Activated naive CD4-positive, alpha-beta T cell treated with anti-CD3 and anti-CD28 coated beads, Interleukin-2, amount 10 ng/mL, durations not matched to agents 7 days and 5 days (primary cell): Measurements from ENCODE around the gene HNF4A.

Experiments
- CTCF ChIA-PET: fragments of 350-600 bp; sonication (Branson Sonifier 250); formaldehyde crosslinking; loops from one replicate; lab custom pipeline; 2021; ENCODE audit warnings: antibody characterized with exemption; lab: Charles Lee
- DNase-seq: peaks from one replicate; pipeline ENCODE4 v3.0.0-alpha.2; 2020
- H3K27ac Mint-ChIP-seq: one replicate; pipeline ENCODE4 v1.8.0; 2021; ENCODE audit warnings: mild to moderate bottlenecking, moderate library complexity, mixed read lengths
- H3K27me3 Mint-ChIP-seq: one replicate; pipeline ENCODE4 v1.8.0; 2021; ENCODE audit warnings: mild to moderate bottlenecking, mixed read lengths
- H3K36me3 Mint-ChIP-seq: one replicate; pipeline ENCODE4 v1.8.0; 2021; ENCODE audit warnings: mixed read lengths
- H3K4me1 Mint-ChIP-seq: one replicate; pipeline ENCODE4 v1.8.0; 2021; ENCODE audit warnings: mixed read lengths
- H3K4me3 Mint-ChIP-seq: one replicate; pipeline ENCODE4 v1.8.0; 2021; ENCODE audit warnings: mild to moderate bottlenecking, moderate library complexity, mixed read lengths
- H3K9me3 Mint-ChIP-seq: one replicate; pipeline ENCODE4 v1.8.0; 2021; ENCODE audit warnings: mixed read lengths

Gene HNF4A

DNA sequence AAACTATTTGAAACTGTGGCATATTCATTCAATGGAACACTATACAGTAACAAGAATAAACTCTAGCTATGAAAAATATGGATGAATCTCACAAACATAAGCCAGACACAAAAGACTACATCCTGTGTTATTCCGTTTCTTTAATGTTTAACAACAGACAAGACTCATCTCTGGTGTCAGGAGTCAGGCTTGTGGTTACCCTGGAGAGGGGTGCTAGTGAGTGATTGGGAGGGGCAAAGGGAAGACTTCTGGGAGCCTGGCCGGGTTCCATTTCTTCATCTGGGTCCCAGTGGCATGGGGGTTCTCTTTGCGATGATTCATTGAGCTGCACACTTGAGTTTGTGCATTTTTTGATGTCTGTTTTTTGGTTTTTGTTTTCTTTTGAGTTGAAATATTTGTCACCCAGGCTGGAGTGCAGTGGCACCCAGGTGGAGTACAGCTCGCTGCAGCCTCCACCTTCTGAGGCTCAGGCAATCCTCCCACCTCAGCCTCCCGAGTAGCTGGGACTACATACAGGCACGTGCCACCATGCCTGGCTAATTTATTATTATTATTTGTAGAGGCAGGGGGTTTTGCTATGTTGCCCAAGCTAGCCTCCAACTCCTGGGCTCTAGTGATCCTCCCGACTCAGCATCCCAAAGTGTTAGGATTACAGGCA is 98.9 kb downstream of the HNF4A start:
- Mint-ChIP-seq H3K4me1 (no peaks in the 10 kb centered on the region), H3K4me3 (no peak overlapping the region), H3K36me3 (no peaks in the 10 kb centered on the region), H3K27ac (no peak overlapping the region), H3K27me3 (peaks cover 5% of the 10 kb centered on the region), H3K9me3 (no peaks in the 10 kb centered on the region)
- DNase-seq, result no peak
- CTCF ChIA-PET, result no interaction called here

DNA sequence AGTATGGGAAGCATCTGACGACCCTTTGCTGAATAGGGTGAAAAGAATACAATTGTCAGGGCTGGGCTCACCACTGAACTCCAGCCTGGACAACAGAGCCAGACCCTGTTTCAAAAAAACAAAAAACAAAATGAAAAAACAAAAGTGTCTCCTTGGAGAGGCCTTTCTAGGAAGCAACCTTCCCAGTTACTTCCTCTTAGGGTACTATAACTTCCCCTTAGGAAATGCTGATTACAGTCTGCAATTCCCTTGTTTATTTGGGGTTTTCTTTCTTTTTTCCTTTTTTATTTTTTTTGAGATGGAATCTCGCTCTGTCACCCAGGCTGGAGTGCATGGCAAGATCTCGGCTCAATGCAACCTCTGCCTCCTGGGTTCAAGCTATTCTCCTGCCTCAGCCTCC is 99.6 kb downstream of the HNF4A start:
- CTCF ChIA-PET, result no interaction called here
- no peak for DNase-seq
- Mint-ChIP-seq H3K36me3 (no peaks in the 10 kb centered on the region), H3K9me3 (no peaks in the 10 kb centered on the region), H3K4me3 (no peak overlapping the region), H3K27ac (no peak overlapping the region), H3K27me3 (peaks cover 4% of the 10 kb centered on the region), H3K4me1 (no peaks in the 10 kb centered on the region)

DNA sequence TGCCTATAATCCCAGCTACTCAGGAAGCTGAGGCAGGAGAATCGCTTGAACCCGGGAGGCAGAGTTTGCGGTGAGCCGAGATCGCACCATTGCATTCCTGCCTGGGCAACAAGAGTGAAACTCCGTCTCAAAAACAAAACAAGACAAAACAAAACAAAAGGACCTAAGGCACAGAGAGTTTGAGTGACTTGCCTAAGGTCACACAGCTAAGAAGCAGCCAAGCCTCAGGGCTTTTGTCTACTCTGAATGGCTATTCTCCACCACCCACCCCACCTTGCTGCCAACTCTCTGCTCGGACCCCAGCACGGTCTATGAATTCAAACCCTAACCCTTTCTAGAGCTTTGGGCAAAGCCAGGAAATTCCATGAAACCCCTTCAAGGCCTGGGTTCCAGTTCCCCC is 101.1 kb downstream of the HNF4A start:
- Mint-ChIP-seq H3K9me3 (no peaks in the 10 kb centered on the region), H3K4me1 (no peaks in the 10 kb centered on the region), H3K27me3 (no peaks in the 10 kb centered on the region), H3K4me3 (no peak overlapping the region), H3K36me3 (no peaks in the 10 kb centered on the region), H3K27ac (no peak overlapping the region)
- CTCF ChIA-PET, result interaction anchor here (0.6 to 1.3 kb wide), 3 partner anchors 50 to 239 kb away, joined by 3 to 6 read pairs (median 3); no protein-coding TSS in a partner anchor
- no peak for DNase-seq

GRCh38 chr20:44457016-44457415 is 101.5 kb downstream of the HNF4A start:
- Mint-ChIP-seq H3K27ac (no peak overlapping the region), H3K36me3 (no peaks in the 10 kb centered on the region), H3K27me3 (no peaks in the 10 kb centered on the region), H3K9me3 (no peaks in the 10 kb centered on the region), H3K4me1 (no peaks in the 10 kb centered on the region), H3K4me3 (no peak overlapping the region)
- CTCF ChIA-PET, result interaction anchor here (0.6 to 1.3 kb wide), 2 partner anchors 146 to 239 kb away, joined by 3 to 6 read pairs; no protein-coding TSS in a partner anchor
- no peak for DNase-seq

DNA sequence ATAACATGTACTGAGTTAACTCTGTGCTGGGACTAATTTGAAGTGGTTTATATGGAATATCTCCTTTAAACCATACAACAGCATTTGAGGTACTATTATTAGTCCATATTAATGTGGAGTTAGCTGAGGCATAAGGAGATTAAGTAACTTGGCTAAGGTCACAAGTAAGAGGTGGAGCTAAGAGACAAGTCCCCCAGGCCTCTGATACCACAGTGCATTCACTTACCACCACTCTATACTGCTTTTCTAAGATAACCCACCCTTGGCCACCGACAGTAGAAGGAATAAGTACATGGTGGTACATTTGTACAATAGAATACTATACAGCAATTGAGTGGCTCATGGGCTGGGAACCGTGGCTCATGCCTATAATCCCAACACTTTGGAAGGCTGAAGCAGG is 103.8 kb downstream of the HNF4A start:
- Mint-ChIP-seq H3K27me3 (no peaks in the 10 kb centered on the region), H3K4me1 (no peaks in the 10 kb centered on the region), H3K27ac (no peak overlapping the region), H3K36me3 (no peaks in the 10 kb centered on the region), H3K4me3 (no peak overlapping the region), H3K9me3 (no peaks in the 10 kb centered on the region)
- CTCF ChIA-PET, result interaction anchor here (0.8 to 1.0 kb wide), 2 partner anchors 151 to 242 kb away, joined by 3 to 4 read pairs; no protein-coding TSS in a partner anchor
- no peak for DNase-seq

- H3K9me3 Mint-ChIP-seq, result no peaks in the 10 kb centered on the region
- CTCF ChIA-PET, result interaction anchor here (1.2 to 1.3 kb wide), 2 partner anchors 16 to 243 kb away, joined by 3 to 8 read pairs; no protein-coding TSS in a partner anchor
- no peak overlapping the region for H3K27ac Mint-ChIP-seq
These were observed 105.3 kb downstream of the HNF4A start for GRCh38 chr20:44460795-44461141.

GRCh38 chr20:44461142-44461802 is 105.8 kb downstream of the HNF4A start:
- no peaks in the 10 kb centered on the region for H3K4me1 Mint-ChIP-seq
- no peak overlapping the region for H3K4me3 Mint-ChIP-seq
- CTCF ChIA-PET, result interaction anchor here (0.6 to 1.6 kb wide), 7 partner anchors 15 to 1417 kb away, joined by 3 to 8 read pairs (median 4); no protein-coding TSS in a partner anchor
- no peaks in the 10 kb centered on the region for H3K36me3 Mint-ChIP-seq
- H3K27me3 Mint-ChIP-seq, result peaks cover 8% of the 10 kb centered on the region
- no peak for DNase-seq
- no peaks in the 10 kb centered on the region for H3K9me3 Mint-ChIP-seq
- no peak overlapping the region for H3K27ac Mint-ChIP-seq

More at GRCh38 chr20:44460795-44461141, 105.3 kb downstream of the HNF4A start:
- peaks cover 3% of the 10 kb centered on the region for H3K27me3 Mint-ChIP-seq
- H3K36me3 Mint-ChIP-seq, result no peaks in the 10 kb centered on the region
- no peaks in the 10 kb centered on the region for H3K4me1 Mint-ChIP-seq
- no peak for DNase-seq
- no peak overlapping the region for H3K4me3 Mint-ChIP-seq

GRCh38 chr20:44461803-44462174 is 106.3 kb downstream of the HNF4A start:
- H3K27ac Mint-ChIP-seq, result no peak overlapping the region
- H3K4me3 Mint-ChIP-seq, result no peak overlapping the region
- CTCF ChIA-PET, result interaction anchor here (0.6 to 1.6 kb wide), 7 partner anchors 15 to 1416 kb away, joined by 3 to 8 read pairs (median 4); no protein-coding TSS in a partner anchor
- H3K4me1 Mint-ChIP-seq, result no peaks in the 10 kb centered on the region
- H3K36me3 Mint-ChIP-seq, result no peaks in the 10 kb centered on the region
- peaks cover 8% of the 10 kb centered on the region for H3K27me3 Mint-ChIP-seq
- DNase-seq, result no peak
- H3K9me3 Mint-ChIP-seq, result no peaks in the 10 kb centered on the region

GRCh38 chr20:44463466-44463865 is 108.0 kb downstream of the HNF4A start:
- no peak for DNase-seq
- H3K36me3 Mint-ChIP-seq, result no peaks in the 10 kb centered on the region
- CTCF ChIA-PET, result no interaction called here
- no peaks in the 10 kb centered on the region for H3K9me3 Mint-ChIP-seq
- peaks cover 13% of the 10 kb centered on the region for H3K27me3 Mint-ChIP-seq
- H3K4me1 Mint-ChIP-seq, result no peaks in the 10 kb centered on the region
- H3K27ac Mint-ChIP-seq, result no peak overlapping the region
- no peak overlapping the region for H3K4me3 Mint-ChIP-seq

- DNase-seq, result no peak
- Mint-ChIP-seq H3K27ac (no peak overlapping the region), H3K4me1 (no peaks in the 10 kb centered on the region), H3K27me3 (peaks cover 13% of the 10 kb centered on the region), H3K4me3 (no peak overlapping the region), H3K9me3 (no peaks in the 10 kb centered on the region), H3K36me3 (no peaks in the 10 kb centered on the region)
- CTCF ChIA-PET, result interaction anchor here (1.1 kb wide), 1 partner anchor 249 kb away, joined by 3 read pairs; no protein-coding TSS in a partner anchor
These were observed 109.0 kb downstream of the HNF4A start for GRCh38 chr20:44464514-44464913.

DNA sequence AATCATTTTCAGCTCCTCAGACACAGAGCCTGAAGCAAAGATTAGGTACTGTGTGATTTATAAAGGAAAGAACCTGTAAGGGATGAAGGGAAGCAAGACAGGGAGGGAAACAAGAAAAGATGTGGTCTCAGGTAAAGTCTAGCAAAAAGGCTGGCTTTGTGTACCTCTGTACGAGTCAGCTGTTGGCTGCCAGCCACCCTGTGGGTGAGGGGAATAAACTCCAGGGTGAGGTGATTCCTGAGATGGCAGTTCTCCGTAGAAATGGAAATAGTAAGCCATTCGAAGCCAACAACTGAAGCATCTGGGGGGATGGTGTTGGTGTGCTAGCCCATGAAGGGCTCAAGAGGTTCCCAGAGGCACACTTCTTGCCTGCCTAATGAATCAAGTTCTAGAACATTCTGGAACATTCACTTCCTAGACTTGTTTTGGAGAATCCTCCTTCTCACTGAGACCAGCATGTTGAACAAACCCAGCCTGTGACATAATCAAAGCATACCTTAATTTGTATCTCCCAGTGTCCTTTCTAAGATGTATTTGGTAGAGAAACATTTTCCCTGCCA is 109.6 kb downstream of the HNF4A start:
- no peak overlapping the region for H3K4me3 Mint-ChIP-seq
- H3K36me3 Mint-ChIP-seq, result no peaks in the 10 kb centered on the region
- no peak overlapping the region for H3K27ac Mint-ChIP-seq
- no peaks in the 10 kb centered on the region for H3K9me3 Mint-ChIP-seq
- H3K27me3 Mint-ChIP-seq, result peaks cover 13% of the 10 kb centered on the region
- DNase-seq, result no peak
- no peaks in the 10 kb centered on the region for H3K4me1 Mint-ChIP-seq
- CTCF ChIA-PET, result interaction anchor here (1.1 kb wide), 1 partner anchor 250 kb away, joined by 3 read pairs; no protein-coding TSS in a partner anchor

DNA sequence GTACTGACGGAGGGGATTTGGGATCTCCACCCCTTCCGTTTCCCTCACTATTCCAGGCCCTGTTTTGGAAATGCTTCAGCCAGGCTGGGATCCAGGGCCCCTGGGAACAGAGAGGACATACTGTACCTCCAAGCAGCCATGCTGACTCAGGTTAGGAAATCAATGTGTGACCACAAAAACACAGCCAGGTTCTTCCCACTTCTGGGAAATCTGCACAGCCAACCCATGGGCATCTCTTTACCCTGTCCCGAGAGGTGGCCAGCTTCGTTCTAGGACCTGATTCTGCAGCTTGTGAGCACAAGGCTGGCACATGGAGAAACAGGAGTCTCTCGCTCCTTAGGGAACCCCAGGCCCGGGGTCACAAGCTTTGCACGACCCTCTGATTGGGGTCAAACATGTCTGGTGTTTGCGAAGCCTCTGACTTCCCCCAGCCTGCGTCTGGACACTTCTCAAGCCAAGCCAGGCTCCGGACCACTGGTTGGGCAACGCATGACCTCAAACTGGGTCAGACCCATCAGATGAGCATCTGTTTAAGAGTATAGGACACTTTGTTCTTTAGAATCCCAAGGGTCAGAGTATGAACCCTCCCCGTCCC is 111.9 kb downstream of the HNF4A start:
- DNase-seq, result no peak
- CTCF ChIA-PET, result interaction anchor here (1.4 kb wide), 1 partner anchor 83 kb away, joined by 3 read pairs; no protein-coding TSS in a partner anchor

DNA sequence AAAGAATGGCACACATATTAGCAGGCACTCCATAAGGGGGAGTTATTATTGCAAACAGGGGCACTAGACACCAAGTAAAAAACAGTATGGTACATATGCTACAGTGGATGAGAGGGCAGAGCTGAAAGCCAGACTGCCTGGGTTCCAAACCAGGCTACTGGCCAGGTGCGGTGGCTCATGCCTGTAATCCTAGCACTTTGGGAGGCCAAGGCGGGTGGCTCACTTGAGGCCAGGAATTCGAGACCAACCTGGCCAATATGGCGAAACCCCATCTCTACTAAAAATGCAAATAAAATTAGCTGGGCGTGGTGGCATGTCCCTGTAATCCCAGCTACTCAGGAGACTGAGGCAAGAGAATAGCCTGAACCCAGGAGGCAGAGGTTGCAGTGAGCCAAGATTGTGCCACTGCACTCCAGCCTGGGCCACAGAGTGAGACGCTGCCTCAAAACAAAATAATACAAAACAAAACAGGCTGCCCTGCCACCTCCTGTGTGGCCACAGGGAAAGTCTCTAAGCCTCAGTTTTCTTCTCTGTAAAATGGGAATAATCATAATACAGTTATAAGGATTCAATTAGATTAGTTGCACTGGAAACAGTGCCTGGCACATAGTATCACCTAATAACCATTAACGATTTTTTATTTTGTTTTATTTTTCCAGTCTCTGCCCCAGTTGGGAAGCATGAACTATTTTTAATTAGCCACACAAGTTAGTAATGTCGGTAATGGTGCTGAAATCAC is 112.7 kb downstream of the HNF4A start:
- H3K4me1 Mint-ChIP-seq, result no peaks in the 10 kb centered on the region
- CTCF ChIA-PET, result interaction anchor here (1.0 to 1.4 kb wide), 2 partner anchors 84 to 142 kb away, joined by 3 read pairs; no protein-coding TSS in a partner anchor
- H3K27me3 Mint-ChIP-seq, result peaks cover 21% of the 10 kb centered on the region
- H3K4me3 Mint-ChIP-seq, result no peak overlapping the region
- no peaks in the 10 kb centered on the region for H3K36me3 Mint-ChIP-seq
- H3K27ac Mint-ChIP-seq, result no peak overlapping the region
- DNase-seq, result no peak
- no peaks in the 10 kb centered on the region for H3K9me3 Mint-ChIP-seq

More for the DNA sequence above, 111.9 kb downstream of the HNF4A start:
- H3K36me3 Mint-ChIP-seq, result no peaks in the 10 kb centered on the region
- H3K9me3 Mint-ChIP-seq, result no peaks in the 10 kb centered on the region
- H3K27me3 Mint-ChIP-seq, result peaks cover 18% of the 10 kb centered on the region
- no peaks in the 10 kb centered on the region for H3K4me1 Mint-ChIP-seq
- no peak overlapping the region for H3K4me3 Mint-ChIP-seq
- H3K27ac Mint-ChIP-seq, result no peak overlapping the region
